ENCODE data around the gene ARID5B.
A peak's percentile ranks its signal among the peaks of the same experiment; 100 is the strongest.

Gene ARID5B

DNA sequence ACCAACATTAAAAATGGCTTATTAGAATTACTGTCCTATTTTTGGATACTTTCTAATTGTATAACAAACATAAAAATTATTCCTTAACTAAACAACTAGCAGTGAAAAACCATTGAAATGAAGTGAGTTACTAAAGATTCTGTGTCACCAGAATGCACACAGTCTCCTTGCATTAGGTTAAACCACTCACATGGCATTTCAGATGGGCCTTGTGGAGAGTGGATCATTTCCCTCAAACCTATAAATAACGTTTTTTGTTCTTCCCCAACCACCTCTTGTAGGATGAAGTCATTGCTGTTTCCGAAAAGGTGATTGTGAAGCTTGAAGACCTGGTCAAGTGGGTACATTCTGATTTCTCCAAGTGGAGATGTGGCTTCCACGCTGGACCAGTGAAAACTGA, 38.4 kb downstream of the ARID5B start:
- peak in 1 of 2 donors; percentile 45 for DNase-seq

GRCh38 chr10:61941202-61941681, 39.7 kb downstream of the ARID5B start:
- peak; percentile 84 to 93 for DNase-seq

GRCh38 chr10:61942604-61943461, 41.3 kb downstream of the ARID5B start:
- peak; percentile 89 to 90 for DNase-seq

GRCh38 chr10:61943674-61944378, 42.3 kb downstream of the ARID5B start:
- peak in 1 of 2 donors; percentile 42 for DNase-seq

GRCh38 chr10:61944410-61945147, 43.1 kb downstream of the ARID5B start:
- DNase-seq: peak; percentile 66 to 77

DNA sequence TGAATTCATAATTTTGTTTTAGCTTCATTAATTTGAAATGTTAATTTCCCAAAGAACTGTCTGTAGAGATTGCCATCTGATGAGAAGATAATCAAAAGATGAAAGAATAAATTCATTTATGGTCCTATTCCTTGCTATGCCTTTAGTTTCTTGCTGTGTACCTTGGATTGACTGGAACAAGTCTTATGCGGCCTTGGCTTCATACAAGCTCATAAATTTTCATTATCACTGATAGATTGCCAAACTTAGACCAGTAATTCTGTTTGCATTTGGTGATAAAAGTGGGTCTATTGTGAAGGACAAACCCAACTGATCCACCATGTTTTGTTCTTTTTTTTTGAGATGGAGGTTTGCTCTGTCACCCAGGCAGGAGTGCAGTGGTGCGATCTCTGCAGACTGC, 48.2 kb downstream of the ARID5B start:
- DNase-seq: no peak

DNA sequence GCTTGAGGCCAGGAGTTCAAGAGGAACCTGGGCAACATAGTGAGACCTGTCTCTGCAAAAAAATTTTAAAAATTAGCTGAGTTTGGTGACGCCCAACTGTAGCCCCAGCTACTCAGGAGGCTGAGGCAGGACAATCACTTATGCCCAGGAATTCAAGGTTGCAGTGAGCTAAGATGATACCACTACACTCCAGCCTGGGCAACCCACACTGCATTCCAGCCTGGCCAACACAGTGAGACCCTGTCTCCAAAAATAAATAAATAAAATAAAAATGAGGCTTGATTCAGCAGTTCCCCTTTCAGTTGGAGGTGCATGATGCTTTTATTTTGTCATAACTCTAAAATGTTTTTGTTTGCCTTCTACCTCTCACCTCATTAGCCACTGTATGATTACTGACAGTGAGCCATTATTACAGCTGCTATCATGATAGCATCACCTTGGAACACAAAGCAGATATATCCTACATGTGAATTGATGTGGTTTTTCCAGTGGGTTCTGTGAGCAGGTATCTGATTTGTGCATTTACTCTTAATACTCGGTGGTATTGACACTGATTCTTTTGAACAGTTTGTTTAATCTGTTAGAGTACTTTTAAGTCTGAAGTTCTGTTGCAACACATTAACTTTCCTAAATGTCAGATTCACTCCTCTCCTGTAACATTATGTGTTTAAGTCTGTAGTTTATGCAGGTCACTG, 49.1 kb downstream of the ARID5B start:
- no peak for DNase-seq

GRCh38 chr10:61951144-61951483, 49.6 kb downstream of the ARID5B start:
- DNase-seq: no peak

GRCh38 chr10:61952028-61952674, 50.7 kb downstream of the ARID5B start:
- no peak for DNase-seq

- DNase-seq: no peak
Measured at GRCh38 chr10:61953183-61953582, 51.7 kb downstream of the ARID5B start.

DNA sequence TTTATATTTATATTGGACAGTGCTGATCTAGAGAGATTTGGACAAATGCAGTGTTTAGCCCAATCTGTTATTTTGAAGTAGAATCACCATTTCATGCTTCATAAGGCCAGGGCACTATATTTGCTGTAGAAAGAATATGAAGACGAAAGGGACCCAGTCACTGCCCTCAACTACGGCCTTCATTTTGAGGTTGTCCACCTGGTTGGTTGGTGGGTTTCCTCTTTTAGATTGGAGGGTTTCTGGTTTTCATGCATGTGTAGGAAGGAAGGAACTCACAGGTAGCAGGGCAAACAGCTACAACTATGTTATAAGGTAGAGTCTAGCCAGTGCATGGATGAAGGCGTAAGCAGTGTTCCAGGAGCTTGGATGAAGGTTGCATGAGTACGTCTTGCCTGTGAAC, 56.3 kb downstream of the ARID5B start:
- DNase-seq: no peak

DNA sequence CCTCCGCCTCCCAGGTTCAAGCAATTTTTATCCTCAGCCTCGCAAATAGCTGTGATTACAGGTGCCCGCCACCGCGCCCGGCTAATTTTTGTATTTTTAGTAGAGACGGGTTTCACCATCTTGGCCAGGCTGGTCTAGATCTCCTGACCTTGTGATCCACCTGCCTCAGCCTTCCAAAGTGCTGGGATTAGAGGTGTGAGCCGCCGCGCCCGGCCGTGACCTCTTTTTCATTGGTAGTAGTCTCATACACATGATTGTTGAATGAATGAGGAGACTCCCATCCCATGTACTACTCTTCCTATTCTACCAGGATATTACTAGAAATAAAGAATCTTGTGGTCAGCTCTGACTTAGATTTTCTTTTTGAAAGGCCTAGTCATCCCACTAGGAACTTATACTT, 56.8 kb downstream of the ARID5B start:
- no peak for DNase-seq

- DNase-seq: no peak
Measured at GRCh38 chr10:61958805-61959204, 57.3 kb downstream of the ARID5B start.

DNA sequence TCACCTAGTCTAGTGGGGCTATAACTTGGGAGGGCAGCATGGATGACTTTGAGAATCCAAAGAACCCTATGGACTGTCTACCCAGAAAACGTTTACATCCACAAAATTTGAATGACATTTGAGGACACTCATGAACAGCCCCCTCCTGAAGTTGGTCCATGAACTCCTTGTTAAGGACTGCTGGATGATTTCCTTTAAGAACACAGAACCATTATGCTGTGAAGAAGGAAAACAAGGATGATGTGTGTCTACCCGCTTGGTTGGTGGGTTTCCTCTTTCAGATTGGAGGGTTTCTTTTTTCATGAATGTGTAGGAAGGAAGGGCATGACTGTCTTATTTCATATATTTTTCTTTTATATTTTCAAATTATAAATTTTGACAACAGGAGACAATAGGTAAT, 58.3 kb downstream of the ARID5B start:
- DNase-seq: no peak

DNA sequence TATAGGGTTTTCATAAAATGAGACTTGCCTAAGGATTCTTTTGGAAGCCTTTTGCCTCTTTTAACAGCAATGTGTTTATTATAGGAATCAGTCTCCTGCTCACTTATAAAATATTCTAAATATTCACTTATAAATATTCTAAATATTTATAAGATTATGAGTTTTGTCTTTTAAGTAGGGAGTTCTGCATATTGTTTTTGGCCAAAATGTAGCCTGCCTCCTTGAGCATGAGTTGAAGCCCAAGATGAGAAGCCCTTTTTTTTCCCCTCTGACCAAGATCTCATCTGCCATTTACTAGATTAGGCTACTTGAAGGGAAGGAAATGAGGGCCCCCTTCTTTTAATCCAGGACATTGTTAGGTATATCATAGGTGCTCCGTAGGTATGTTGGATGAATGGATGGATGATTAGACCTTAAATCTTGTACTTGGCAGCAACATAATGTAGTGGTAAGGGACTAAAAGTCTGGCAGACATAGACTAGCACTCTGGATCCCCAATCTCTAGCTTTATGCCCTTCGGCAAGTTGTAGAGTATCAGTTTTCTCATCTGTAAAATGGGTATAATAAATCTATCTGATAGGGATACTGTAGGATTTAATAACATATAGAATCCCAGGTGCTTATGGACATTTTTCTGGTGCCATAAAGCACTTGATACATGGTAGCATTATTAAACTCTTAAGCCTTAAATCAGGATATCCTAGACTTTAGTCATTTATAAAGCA, 59.1 kb downstream of the ARID5B start:
- DNase-seq: no peak

GRCh38 chr10:61961278-61961677, 59.8 kb downstream of the ARID5B start:
- no peak for DNase-seq

DNA sequence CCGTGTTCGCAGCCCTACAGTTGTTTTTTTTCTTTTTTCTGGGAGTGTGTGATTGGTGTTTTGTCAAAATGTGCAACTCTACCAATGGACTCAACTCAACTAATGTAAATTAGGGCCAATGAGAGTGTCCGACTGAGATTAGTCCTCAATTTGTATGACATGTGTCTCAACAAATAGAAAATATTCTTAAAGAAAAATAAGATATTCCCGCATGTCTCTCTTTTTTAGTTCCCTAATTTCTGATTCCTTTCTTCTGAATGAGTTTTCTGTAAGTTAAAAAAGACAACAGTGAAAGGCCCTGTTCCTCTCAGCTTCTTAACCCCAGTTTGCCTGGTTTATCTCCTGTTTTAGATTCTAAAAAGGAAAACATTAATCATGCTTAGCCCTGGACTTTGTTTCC, 61.5 kb downstream of the ARID5B start:
- peak in 1 of 2 donors; percentile 29 for DNase-seq

DNA sequence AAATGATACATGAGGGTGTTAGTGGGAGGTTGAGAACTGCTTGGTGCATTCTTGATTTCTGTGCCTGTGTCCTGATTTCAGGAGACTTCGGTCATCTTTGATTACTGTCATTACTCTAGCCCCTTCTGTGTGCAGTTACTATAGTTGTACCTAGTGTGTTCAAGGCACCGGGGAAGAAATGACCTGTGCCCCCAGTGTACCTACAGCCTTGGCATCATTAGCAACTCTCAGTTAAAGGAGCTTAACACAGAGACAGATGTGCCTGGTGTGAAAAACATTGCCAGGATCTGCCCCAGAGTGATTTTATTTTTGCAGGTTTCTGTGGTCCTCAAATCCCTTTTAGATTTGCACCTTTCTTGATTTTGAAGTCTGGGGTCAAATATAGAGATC, 62.2 kb downstream of the ARID5B start:
- DNase-seq: no peak

GRCh38 chr10:61964059-61964709, 62.7 kb downstream of the ARID5B start:
- DNase-seq: no peak

DNA sequence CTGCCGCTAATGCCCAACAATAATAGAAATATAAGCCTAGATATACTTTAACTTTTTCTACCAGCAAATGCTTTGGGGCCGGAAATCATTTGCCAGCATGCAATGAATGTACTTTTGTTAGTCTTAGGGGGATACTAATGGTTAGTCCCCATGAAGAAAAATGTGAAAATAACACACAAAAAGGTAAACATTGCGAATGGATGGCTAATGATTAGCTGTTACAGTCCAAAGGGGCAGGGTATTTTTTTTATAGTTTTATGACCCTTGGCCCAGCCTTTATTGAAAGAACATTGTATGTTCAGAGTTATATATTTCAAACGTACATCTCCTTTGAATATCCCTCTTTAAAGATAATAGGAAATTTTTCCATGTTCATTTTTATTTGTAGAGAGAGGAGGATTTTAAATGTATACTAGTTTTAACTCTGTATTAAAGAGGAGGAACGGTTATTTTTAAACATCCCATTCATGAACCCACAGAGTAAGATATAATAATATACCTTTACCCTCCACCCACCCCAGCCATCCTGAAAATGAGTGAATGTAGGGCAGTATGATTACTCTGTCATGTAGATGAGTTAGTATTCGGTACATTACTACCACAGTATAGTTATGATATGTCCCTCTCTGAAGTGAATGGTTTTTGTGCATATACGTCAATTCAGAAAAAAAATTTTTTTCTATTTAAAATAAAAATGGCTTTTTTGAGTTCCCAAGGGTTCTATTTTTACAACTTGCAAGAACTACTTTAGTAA, 63.6 kb downstream of the ARID5B start:
- no peak for DNase-seq
